ENCODE results near the gene PLCD1.
A peak's percentile ranks its signal among the peaks of the same experiment; 100 is the strongest.

Gene PLCD1

DNA sequence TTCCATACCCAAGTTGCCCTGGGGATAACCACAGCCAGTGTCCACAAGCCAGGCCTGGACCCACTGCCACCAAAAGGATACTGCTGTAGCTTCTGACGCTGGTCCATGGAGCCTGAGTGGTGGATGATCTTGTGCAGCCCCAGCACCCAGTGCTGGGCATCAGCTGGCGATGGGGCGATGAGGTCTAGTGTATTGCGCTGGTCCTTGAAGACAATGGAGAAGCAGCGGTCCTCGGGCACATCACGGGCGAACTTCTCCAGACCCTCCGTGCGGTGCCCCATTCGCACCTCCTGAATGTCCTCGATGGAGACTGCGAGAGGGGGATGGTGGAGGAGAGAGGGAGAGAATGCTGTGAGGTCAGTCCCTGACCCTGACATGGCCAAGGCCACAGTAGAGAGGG lies 13.0 kb downstream of the PLCD1 start:
- no peak for DNase-seq

DNA sequence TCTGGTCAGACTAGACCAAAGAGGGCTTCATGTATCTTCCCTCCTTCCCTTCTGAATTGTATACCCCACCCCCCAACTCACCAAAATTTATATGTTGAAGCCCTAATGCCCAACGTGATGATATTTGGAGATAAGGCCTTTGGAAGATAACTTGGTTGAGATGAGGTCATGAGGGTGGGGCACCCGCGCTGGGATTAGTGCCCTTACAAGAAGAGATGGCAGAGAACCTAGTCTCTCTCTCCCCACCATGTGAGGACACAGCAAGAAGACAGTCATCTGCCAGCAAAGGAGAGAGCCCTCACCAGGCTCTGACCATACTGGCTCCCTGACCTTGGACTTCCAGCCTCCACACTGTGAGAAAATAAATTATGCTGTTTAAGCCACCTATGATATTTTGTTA lies 13.5 kb downstream of the PLCD1 start:
- DNase-seq = no peak

DNA sequence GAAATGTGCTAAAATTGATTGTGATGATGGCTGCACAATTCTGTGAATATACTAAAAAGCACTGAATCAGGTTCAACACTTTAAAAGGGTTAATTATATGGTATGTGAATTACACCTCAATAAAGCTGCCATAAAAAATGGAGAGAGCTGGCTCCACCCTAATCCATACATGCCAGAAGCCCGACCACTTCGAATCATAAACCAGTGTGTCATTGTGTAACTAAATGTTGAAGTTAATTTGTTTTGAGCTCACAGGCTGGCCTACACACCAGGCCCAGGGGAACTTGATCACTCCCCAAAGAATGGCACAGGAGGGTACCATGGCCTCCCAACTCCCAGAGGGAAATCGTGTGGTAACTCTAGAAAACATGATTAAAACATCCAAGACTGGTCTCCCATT lies 14.0 kb downstream of the PLCD1 start:
- DNase-seq = no peak

DNA sequence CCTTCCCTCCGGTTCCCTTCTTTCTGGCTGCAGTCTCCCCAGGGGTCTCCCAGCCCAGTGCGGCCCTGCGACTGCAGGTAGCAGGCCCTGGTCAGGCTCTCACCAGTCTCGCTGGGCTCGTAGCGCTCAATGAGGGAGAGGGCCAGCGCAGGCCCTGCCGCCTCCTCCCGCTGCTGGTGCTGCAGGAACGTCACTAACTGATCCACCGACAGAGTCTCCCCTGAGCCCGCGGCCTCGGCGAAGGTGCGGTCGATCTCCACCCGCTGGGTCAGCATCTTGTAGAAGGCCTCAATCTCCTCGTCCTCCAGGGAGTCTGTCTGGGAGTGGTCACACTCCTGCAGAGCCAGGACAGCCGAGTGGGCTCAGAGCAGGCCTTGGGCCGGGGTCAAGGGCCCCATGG lies 18.3 kb downstream of the PLCD1 start:
- DNase-seq = no peak

DNA sequence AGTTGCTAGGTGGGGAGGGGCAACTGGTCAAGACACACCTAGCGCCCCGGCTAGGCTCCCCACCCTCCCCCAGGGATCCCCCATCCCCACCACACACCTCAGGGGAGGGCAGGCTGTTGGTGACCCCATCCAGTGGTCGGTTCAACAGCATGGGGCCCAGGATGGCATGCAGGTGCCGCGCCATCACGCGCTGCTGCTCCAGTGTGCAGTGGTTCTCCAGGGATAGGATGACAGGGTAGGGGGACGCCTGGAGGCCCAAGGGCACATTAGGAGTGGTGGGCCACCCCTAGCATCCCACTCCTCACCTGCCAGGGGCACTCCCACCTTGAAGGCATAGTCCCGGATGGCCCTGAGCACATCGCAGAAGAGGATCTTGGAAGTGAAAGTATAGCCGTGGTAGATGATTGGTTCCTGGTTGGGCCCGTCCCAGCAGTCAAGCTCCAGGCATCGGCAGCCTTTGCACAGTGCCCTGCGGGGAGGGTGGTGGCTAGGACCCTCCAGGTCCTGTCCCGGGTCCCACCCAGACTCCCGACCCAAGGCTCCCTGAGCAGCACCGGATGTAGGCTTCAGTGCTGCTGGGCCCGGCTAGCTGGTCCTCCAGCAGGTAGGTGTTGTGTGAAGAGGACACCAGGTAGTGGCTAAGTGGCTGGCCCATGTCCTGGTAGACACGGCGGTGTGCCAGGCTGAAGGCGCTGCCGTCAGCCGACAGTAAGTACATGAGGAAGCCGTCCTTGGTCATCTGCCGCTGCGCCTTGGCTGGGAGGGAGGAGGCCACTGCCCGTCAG lies 19.4 kb downstream of the PLCD1 start:
- no peak for DNase-seq

DNA sequence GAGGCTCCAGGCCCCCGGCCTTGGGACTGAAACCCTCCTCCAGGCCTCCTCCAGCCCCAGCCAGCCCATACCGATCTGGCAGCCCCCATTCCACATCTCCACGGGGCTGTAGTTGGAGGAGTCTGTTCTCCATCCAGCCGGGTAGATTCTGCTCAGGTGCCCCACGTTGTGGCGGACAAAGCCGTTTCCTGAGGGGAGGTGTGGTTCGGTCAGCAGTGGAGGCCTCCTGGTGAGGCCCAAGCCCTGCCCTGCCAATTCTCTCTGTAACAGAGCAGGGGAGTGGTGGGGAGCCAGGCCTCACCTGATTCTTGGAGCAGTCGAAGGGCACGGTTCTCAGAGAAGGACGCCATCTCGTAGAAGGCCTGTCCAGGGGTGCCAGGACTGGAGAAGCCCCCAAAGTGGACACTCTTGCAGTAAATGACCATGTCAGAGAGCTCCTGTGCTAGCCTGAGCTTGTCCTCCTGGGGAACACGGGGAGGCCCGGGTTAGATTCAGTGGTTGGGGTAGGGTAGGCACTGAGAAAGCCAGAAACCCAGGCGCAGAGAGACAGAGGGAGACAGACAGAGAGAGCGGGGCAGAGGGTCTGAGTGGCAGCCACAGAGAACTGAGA lies 20.4 kb downstream of the PLCD1 start:
- no peak for DNase-seq

DNA sequence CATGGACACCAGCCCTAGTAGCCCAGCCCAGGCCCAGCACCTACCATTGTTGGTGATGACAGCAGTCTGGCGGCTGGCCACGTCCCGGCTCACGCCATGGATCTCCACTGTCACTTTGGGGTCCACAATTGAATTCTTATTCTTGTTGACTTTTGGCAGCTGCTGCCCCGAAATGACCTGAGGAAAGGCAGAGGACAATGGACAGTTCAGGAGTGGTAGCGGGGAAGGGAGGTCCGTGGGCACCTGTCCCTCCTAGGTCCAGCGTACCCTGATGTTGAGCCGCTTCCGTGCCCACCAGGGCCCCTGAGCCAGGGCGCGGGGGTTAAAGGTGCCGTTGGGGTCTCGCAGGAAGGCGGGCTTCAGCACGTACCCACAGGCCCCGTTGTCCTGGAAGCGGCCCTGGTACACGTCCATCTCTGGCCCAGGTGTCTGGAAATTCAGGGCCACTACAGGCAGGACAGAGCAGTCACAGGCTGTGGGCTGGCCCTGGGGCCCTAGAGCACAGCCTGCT lies 21.2 kb downstream of the PLCD1 start:
- no peak for DNase-seq

DNA sequence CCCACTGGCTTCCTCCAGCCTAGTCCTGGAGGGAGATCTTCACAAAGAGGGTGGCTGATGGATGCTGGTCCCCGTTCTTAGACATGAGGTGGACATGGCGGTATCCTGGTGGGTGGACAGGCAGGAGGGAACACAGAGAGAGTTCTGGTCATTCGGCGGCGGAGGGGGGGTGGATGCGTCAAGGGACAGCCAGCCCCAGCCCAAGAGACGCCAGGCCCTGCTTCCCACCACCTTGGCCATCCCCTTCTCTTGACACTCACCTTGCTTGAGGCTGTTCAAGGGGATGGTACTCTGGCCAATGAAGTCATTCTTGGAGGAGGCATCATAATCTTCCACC lies 21.7 kb downstream of the PLCD1 start:
- no peak for DNase-seq

DNA sequence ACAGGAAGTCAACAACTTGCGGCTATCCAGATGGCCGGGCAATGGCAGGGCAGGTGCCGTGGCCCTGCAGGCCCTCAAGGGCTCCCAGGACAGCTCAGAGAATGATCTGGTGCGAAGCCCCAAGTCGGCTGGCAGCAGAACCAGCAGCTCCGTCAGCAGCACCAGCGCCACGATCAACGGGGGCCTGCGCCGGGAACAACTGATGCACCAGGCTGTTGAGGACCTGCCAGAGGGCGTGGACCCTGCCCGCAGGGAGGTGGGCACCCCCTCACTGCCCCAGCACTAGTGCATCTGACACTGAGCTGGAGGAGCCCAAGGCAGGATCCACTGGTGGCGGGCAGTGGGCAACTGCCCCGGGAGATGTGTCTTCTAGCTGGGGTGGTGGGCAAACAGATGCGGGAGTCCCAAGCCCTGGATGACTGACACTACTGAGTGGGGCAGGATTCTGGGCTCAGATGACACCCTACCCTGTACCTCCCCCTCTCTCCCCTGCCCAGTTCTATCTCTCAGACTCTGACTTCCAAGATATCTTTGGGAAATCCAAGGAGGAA lies 22.9 kb downstream of the PLCD1 start:
- DNase-seq = no peak

DNA sequence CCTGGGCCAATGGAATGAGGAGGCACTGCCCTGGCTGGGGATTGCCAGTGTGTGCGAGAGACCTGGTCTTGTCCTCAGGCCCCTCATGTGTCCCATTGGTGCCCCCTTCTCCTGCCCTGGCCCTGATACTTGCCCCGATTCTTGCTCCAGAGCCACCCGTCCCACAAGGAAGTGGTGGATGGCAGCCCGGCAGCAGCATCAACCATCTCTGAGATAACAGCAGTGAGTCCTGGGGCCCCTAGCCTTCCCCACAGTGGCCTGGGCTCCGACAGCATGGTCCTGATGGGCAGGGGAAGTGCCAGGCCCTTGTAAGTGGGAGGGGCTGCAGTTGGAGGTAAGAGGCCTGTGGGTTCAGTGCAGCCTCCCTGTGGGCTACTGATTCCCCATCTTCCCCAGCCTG lies 23.4 kb downstream of the PLCD1 start:
- no peak for DNase-seq

DNA sequence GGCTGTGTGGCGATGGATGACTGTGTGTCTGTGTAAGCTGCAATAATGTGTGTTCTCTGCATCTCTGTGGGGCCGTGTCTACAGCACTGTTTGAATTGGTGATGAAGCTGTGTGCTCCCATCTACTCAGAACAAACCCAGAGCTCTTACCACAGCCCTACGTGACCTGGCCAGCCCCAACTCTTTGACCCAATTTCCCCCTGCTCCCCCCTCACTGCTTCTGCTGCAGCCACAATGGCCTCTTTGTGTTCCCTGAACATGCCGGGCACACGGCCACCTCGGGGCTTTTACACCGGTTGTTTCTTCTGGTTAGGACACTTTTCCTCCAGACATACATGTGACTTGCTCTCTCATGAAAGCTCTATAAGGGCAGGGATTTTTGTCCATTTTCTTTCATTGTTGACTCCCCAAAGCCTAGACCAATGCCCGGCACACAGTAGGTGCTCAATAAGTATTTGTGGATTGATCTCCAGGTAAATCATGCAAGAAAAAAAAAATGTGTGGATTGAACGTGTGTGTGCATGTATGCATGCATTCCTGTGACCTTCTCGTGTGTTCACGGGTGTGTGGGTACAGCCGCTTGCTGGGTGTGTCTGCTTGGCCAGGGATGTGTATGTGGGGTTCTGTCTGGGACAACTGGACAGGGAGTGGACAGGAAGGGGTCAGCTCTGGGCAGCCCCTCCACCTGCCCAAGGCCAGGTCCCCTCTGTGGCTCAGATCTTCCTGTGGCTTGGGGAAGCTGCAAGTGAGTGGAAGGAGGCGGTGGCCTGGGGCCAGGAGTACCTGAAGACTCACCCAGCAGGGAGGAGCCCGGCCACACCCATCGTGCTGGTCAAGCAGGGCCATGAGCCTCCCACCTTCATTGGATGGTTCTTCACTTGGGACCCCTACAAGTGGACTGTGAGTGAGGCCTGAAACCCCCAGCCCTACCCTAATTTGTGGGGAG lies 24.1 kb downstream of the PLCD1 start:
- DNase-seq = no peak

DNA sequence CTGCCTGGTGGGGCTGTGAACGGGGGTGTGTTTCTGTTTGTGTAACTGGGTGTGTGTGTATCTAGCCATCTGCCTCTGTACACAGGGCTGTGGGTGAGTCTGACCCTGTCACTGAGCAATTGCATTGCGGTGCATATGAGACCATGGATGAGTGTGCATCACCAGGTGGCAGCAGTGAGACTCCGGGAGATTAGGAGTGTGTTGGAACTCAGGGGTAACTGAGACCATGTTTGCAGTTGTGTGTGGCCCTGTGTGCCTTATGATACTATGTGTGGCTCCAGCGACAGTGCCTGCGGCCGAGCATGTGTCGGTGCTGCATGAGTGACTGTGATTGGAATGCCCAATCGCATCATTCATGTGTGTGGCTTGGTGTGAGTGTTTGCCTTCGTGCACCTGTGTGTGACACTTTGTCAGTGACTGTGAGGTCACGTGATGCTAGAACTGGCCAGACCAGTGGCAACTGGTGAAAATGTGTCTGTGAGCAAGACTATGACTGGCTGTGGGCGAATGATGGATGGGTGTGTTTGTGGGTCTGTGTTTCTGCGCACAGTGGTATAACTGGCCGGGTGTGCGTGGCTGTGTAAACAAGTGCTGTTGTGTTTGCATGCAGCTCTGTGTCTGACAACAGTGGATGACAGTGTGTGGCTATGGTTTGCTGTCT lies 24.9 kb downstream of the PLCD1 start:
- DNase-seq = peak; percentile 41

DNA sequence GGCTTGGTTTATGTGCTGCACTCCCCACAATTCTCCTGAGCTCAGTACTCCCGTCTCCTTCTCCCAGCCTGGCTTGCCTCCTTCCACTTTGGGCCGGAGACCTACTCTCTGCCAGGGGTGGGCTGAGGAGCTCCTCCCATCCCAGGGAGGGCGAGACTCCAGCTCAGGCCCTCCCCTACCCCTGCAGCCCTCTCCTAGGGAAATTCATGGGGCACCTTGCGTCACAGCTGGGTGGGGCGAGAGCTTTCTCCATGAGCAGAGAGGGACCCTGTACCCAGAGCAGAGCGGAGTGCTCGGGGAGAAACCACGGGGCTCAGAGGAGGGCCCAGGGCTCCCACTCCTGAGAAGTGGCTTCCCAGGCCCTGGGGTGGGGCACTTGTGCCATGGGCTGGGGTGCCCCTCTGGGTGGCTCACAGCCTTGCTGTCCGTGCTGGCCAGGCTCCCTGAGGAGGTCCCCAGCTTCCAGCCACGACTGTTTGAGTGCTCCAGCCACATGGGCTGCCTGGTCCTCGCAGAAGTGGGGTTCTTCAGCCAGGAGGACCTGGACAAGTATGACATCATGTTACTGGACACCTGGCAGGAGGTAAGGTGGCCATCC lies 25.5 kb downstream of the PLCD1 start:
- DNase-seq = no peak

DNA sequence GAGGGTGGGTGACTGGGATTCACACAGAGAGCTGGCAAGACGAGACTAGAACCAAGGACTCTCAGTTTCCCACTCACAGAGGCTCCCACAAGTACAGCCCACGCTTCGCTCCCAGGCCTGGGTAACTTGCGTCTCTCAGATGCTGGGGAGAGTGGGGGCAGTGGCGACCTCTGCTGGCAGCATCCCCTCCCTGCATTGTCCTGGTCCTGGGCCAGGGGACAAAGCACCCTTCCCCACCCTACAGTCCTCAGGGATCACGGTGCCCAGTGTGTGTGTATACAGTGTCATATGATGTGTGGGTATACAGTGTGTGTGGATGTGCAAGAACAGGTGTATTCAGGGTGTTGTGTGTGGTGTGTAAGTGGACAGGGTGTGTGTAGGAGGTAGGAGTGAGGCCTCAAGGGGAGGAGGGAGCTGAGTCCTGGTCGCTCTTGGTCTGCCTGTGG lies 26.0 kb downstream of the PLCD1 start:
- DNase-seq = peak; percentile 44

DNA sequence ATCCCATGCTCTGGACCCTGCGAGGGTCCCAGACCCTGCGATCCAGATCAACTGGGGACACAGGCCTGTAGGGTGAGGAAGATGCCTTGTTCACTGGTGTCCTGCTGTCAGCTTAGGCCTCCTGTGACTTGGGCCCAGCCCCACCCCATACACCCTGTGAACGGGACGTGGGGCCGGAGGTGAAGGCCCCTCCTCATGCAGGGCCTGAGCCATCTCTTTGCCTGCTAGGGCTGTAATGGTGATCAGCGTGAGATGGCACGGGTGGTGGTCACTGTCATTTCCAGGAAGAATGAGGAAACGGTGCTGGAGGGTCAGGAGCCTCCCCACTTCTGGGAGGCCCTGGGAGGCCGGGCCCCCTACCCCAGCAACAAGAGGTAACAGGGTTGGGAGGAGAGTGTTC lies 26.5 kb downstream of the PLCD1 start:
- no peak for DNase-seq

DNA sequence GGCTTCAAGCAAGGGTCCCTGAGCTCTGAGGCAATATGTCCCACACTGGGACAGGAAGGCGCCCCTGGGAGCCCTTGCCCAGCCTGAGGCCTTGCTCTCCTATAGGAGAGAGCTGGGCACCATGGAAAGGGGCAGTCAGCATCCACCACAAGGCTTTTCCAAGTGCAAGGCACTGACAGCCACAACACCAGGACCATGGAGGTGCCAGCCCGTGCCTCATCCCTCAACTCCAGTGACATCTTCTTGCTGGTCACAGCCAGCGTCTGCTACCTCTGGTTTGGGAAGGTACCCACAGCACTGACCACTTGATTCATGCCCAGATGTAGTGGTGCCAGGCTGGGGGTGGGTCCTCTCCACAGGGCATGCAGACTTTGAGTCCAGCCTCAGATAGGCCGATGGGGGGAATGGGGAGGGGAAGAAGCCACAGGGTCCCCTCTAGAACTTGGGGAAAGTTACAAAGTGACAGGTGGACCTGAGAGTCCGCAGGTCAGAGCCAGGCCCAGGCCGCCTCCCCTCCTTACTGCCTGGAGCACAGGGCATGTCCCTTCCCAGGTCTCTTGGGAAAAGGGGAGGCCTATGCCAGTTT lies 27.1 kb downstream of the PLCD1 start:
- no peak for DNase-seq

DNA sequence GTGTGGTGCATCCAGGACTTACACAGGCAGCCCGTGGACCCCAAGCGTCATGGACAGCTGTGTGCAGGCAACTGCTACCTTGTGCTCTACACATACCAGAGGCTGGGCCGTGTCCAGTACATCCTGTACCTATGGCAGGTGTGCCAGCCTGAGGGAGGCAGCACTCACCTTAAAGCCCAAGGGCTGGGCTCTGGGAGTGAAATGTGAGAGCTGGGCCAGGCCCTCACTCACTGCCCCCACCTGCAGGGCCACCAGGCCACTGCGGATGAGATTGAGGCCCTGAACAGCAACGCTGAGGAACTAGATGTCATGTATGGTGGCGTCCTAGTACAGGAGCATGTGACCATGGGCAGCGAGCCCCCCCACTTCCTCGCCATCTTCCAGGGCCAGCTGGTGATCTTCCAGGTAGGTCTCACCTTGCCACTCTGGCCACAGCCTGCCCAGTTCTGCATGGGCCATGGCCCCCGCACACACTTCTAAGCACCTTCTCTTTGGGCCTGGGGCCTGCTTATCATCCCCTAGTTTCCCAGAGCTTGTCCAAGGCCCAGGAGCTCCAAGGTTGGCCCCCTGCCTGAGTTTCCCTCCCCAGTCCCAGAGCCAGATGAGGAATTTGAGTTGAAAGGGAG lies 27.9 kb downstream of the PLCD1 start:
- DNase-seq = no peak

DNA sequence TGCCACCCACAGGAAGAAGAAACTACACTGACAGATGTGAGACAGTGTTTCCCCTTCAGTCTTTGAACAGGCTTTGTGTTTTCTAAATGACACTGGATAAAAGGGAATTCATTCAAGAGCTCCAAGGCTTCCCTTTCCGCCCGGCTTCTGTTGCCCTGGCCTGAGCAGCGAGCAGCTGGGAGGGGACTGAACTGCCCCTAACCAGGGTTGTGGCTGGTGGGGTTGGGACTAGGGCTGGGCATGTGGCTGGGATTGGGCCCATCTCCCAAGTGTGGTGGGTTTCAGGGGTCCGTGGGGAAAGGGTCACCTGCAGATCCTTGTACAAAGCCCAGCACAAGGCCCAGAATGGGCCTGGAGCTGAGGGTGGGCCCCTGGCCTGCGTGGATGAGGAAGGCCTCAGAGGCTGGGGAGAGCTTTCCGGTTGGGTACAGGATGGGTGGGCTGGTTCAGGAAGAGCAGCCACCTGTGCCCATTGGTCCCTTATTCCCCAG lies 28.4 kb downstream of the PLCD1 start:
- DNase-seq = no peak

DNA sequence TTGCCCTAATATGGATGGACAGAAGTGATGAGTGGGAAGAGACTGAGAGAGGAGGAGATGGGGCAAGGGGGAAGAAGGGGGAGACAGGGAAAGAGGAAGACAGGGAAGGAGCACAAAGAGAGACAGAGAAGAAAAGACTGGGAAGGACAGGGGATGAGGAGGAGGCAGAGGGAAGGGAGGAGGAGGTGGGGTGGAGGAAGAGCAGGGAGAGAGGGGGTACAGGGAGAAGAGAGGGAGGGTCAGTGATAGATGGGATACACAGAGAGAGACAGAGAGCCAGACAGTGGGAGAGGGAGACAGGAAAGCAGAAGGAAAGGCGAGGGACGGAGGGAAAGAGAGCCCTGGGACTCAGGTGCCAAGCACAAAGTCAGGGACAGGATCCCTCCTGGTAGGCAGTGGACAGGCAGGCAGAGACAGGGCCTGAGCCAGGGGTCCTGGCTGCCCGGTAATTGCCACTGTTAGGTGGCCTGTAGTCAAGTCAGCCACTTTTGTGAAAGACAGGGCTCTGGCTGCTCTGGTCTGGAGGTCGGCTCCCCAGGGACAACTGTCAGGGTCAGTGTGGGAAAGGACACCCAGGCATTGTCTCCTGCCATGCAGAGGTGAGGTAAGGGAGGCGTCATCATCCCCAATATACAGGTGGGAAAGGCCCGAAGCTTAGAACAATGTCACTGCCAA lies 29.1 kb downstream of the PLCD1 start:
- no peak for DNase-seq

DNA sequence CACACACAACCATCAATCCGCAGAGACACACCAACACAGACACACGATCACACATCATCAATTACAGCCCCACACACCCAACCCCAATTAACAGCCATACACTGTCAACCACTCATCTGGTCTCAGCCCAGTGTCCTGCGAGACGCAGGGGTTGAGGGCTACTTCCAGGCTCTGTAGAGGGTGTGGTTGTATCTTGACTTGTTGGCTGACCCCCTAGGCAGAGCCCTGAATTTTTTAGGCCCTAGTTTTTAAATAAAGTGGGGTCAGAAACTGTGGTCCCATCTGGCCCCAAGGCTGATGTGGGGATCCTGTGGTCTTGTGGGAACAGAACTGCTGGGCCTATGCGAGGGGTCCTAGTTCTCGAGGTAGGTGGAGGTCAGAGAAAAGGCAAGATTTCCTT lies 29.6 kb downstream of the PLCD1 start:
- DNase-seq = no peak
